Left lung (tissue), 10 donors: ENCODE measurements around the gene ITSN1. TPM values are rescaled to one million over a fixed set of nuclear protein-coding genes. Genes with fewer than 3 reads are reported as not detected.

Source experiments
- ATAC-seq: fragments of 200-7000 bp; cut with Tn5 transposase; one replicate; pipeline ENCODE4 v1.9.1; 2020; ENCODE audit warnings: moderate library complexity
- DNase-seq, 4 donors: peaks; one replicate each; pipeline ENCODE4 v3.0.0-alpha.2; 2013 to 2020
- H3K27ac ChIP-seq, 2 donors: fragments of 200-600 bp; sonication (generic) in 1 of 2; one replicate each; pipeline versions ENCODE4 v1.5.0 to v1.8.0; 2020 to 2021
- H3K27me3 ChIP-seq, 2 donors: fragments of 200-600 bp; sonication (generic) in 1 of 2; one replicate each; pipeline versions ENCODE4 v1.5.0 to v1.8.0; 2020 to 2021
- H3K36me3 ChIP-seq, 2 donors: fragments of 200-600 bp; sonication (generic) in 1 of 2; one replicate each; pipeline versions ENCODE4 v1.5.0 to v1.8.0; 2020 to 2021
- H3K4me1 ChIP-seq, 2 donors: fragments of 200-600 bp; one replicate each; pipeline ENCODE4 v1.8.0; 2021
- H3K4me3 ChIP-seq, 2 donors: fragments of 200-600 bp; sonication (generic) in 1 of 2; one replicate each; pipeline versions ENCODE4 v1.5.0 to v1.8.0; 2020 to 2021; ENCODE audit warnings: mild to moderate bottlenecking in 1 of 2
- H3K9me3 ChIP-seq, 2 donors: fragments of 200-600 bp; sonication (generic) in 1 of 2; one replicate each; pipeline versions ENCODE4 v1.5.0 to v1.8.0; 2020 to 2021
- intact Hi-C, 2 donors: fragments of 100-400 bp; cut with DNase I; formaldehyde crosslinking; loops; one replicate each; pipeline versions ENCODE4 v1.11.2 to v1.14.2; 2022
- polyA plus RNA-seq, 6 donors: library from polyadenylated mRNA; unstranded; fragments of 120-200 nt; gene quantifications; one replicate each; pipeline ENCODE4 v1.2.1, GENCODE V29; 2013; ENCODE audit not compliant: insufficient read length in 6 of 6
- total RNA-seq, 2 donors: library from RNA; stranded (reverse); fragmentation: NEBNext Ultra II Directional; extraction: Animal tissue kit (Norgen Biotek cat#: 25700); gene quantifications; one replicate each; pipeline ENCODE4 v1.2.1, GENCODE V29; 2021
- TF ChIP-seq, protein P1 (sequence below), 2 donors: fragments of 200-600 bp; sonication (generic) in 1 of 2; IDR thresholded peaks; one replicate each; pipeline versions ENCODE4 v1.5.0 to v1.8.0; 2021; ENCODE audit warnings: antibody characterized with exemption in 2 of 2
- donor health status: DM: no; HTN: yes; CAD: no.
- donor health status: DM: no; HTN: no; CAD: no.

Gene ITSN1
- total and polyA plus RNA-seq, 8 donors, result 38.9 to 59.1 (median 50.8) TPM

DNA sequence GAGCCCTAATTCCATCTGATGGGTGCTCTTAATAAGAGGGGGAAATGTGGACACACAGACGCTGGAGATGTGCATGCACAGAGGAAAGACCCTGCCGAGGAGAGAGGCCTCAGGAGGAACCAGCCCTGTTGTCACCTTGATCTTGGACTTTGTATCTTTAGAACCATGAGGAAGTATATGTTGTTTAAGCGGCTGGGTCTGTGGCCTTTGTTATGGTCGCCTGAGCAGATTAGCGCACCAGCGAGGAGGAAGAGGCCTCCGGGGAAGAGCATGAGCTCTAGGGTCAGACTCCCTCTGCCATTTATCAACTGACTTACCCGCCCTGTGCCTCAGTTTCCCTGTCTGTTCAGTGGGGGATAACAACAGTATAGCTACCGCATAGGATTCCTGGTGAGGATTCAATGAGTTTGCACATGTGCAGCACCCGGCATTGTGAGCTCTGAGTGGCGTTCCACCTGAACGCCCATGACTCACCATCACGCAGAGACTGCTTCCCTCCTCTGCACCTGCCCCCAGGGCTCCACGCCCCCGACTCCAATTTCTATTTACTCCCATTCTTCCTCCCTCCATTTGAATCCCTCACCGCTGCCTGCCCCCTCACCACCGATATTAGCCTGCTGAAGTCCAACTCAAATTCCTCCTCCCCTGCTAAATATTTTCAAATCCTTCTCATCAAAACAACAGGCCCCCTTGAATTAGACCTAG, 206.1 kb downstream of the ITSN1 start:
- no peaks in the 10 kb centered on the region for H3K27me3 ChIP-seq

DNA sequence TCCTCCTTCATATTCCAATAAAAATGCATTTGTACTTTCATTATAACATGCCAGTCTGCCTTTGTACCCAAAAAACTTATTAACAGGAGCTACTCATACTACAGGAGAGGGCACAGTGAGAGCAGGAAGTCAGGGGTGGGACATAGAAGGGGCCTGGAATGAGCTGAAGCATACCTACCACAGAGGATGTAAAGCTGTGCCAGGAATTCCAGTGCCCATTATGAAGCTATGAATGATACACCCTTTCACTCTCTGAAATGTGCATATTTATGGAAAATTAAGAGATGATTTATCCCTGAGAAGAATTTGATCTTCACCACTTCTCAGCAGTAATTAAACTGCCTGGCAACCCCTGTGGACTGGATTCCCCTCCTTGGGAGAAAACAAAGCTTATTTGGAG, 207.5 kb downstream of the ITSN1 start:
- no peaks in the 10 kb centered on the region for H3K36me3 ChIP-seq
- no peak for ATAC-seq
- no peak overlapping the region for H3K4me3 ChIP-seq
- no peak for DNase-seq
- intact Hi-C loops, result no loop called here
- no peaks in the 10 kb centered on the region for H3K27me3 ChIP-seq
- no peak overlapping the region for H3K27ac ChIP-seq
- TF ChIP-seq, protein P1, sequence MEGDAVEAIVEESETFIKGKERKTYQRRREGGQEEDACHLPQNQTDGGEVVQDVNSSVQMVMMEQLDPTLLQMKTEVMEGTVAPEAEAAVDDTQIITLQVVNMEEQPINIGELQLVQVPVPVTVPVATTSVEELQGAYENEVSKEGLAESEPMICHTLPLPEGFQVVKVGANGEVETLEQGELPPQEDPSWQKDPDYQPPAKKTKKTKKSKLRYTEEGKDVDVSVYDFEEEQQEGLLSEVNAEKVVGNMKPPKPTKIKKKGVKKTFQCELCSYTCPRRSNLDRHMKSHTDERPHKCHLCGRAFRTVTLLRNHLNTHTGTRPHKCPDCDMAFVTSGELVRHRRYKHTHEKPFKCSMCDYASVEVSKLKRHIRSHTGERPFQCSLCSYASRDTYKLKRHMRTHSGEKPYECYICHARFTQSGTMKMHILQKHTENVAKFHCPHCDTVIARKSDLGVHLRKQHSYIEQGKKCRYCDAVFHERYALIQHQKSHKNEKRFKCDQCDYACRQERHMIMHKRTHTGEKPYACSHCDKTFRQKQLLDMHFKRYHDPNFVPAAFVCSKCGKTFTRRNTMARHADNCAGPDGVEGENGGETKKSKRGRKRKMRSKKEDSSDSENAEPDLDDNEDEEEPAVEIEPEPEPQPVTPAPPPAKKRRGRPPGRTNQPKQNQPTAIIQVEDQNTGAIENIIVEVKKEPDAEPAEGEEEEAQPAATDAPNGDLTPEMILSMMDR (IDR thresholded peaks at IDR 0.05), result no peak
- no peaks in the 10 kb centered on the region for H3K9me3 ChIP-seq
- H3K4me1 ChIP-seq, result no peaks in the 10 kb centered on the region

More for the DNA sequence above, 206.1 kb downstream of the ITSN1 start:
- H3K4me1 ChIP-seq, result peaks cover 2 to 7% of the 10 kb centered on the region in 2 donors
- intact Hi-C loops, result no loop called here
- ATAC-seq (no peak), DNase-seq (no peak)
- TF ChIP-seq, protein P1 (IDR thresholded peaks at IDR 0.05), result no peak
- H3K9me3 ChIP-seq, result no peaks in the 10 kb centered on the region
- no peaks in the 10 kb centered on the region for H3K36me3 ChIP-seq
- no peak overlapping the region for H3K4me3 ChIP-seq
- H3K27ac ChIP-seq, result no peak overlapping the region

DNA sequence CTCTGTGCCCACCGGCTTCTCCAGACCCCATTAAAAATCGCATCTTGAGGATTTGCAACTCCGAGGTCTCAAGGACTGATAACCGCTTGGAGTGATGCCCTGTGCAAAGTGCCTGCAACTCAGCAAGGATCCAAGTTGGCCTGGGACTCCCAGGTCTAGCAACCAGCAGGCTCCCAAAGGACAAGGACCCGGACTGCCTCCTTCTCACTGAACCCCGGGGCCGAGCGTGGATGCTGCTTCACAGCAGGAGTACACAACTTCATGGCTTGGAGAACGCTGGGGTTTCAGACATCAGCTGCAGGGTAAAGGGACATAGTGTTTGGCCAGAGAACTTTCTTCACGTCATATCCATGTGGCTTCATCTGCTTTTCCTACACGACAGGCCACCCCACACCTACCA, 208.1 kb downstream of the ITSN1 start:
- no peak for DNase-seq
- Histone ChIP-seq H3K27me3 (no peaks in the 10 kb centered on the region), H3K4me1 (no peaks in the 10 kb centered on the region), H3K36me3 (no peaks in the 10 kb centered on the region), H3K9me3 (no peaks in the 10 kb centered on the region), H3K4me3 (no peak overlapping the region), H3K27ac (no peak overlapping the region)
- intact Hi-C loops, result no loop called here
- ATAC-seq, result no peak
- TF ChIP-seq, protein P1 (IDR thresholded peaks at IDR 0.05), result no peak

DNA sequence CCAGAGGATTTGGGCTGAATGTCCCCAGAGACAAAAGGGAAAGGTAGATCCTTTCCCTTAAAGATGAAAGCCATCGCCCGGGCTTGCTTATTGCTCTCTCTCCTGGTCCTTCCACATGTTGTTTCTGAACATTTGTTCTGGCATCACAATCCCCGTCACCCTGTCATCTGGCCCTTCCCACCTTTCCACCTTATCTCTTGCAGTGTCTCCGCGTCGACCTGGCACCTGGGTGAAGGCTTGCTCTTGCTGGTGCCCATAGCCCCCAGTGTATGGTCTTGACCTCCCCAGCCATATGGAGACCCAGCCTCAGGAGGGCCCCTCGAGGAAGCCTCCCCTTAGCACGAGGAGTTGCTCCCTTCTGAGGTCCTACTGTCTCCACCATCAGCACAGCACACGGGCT, 208.7 kb downstream of the ITSN1 start:
- Histone ChIP-seq H3K4me1 (no peaks in the 10 kb centered on the region), H3K27ac (no peak overlapping the region), H3K4me3 (no peak overlapping the region), H3K36me3 (no peaks in the 10 kb centered on the region), H3K9me3 (no peaks in the 10 kb centered on the region), H3K27me3 (no peaks in the 10 kb centered on the region)
- DNase-seq (no peak), ATAC-seq (no peak)
- intact Hi-C loops, result no loop called here
- TF ChIP-seq, protein P1 (IDR thresholded peaks at IDR 0.05), result no peak

DNA sequence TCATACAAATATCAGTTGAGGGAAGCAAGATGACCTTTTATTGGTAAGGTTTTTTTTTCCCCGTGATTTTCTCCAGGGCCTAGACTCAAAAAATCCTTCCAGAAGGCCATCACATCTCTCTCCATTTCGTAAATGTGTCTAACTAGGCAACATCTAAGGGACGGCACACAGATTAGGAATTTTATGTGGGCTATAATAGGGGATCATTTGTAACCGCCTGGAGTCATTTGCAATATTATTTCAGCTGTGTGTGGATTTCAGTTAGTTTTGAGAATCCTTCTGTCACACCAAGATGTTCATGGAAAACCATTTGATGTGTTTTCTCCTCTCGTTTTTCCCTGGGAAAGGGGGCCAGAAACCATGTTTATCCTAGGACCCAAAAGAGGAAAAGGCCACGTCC, 210.2 kb downstream of the ITSN1 start:
- H3K36me3 ChIP-seq, result no peaks in the 10 kb centered on the region
- DNase-seq, result no peak
- no peak for ATAC-seq
- intact Hi-C loops, result no loop called here
- no peaks in the 10 kb centered on the region for H3K27me3 ChIP-seq
- no peaks in the 10 kb centered on the region for H3K4me1 ChIP-seq
- H3K4me3 ChIP-seq, result no peak overlapping the region
- H3K9me3 ChIP-seq, result no peaks in the 10 kb centered on the region
- H3K27ac ChIP-seq, result no peak overlapping the region
- TF ChIP-seq, protein P1 (IDR thresholded peaks at IDR 0.05), result no peak
